Activated CD4-positive, alpha-beta T cell treated with anti-CD3 and anti-CD28 coated beads for 4 hours (primary cell): ENCODE measurements around the gene ITSN2.
"Not testable (repeated sequence)": the region's sequence is repeated elsewhere in the genome, so short reads cannot be mapped to it uniquely, and the experiment has no call there.

Experiments
- DNase-seq, 2 donors: peaks; one replicate each; pipeline ENCODE4 v3.0.0-alpha.2; 2020

ITSN2 gene

DNA sequence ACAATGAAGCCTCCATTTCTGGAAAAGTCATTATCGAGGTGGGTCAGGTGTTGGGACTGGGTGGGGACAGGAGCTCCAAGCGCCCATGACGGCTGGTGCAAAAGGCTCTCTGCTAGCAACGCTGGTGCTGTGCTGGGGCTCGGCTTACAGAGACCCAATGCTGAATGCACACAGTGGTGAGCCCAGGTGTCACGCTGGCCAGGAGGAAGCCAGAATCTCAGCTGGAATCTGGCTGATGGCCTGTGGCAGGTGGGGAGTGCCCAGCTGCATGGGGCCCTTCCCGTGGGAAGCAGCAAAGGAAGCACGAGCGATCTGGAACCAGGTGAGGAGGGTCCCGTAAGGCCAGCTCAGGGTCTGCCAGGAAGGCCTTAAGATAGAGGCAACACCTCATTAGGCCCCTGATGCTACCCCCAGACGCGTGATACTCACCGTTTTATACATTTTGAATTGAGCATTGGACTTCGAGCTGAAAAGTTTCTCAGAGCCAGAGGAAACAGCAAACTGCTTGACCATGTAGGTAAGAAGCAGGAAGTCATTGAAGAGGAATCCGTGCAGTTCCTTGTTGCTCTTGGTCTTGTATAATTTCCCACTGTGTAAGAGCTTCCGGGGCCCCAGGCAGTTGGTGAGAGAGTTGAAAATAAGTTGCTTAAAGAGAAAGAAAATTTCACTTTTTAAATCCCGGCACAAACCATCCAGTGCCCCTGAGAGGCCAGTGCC lies 150.8 kb downstream of the ITSN2 start:
- no peak for DNase-seq

GRCh38 chr2:24208490-24208889 lies 151.8 kb downstream of the ITSN2 start:
- no peak for DNase-seq

- DNase-seq = no peak
Observed at GRCh38 chr2:24207359-24207758, 153.0 kb downstream of the ITSN2 start.

DNA sequence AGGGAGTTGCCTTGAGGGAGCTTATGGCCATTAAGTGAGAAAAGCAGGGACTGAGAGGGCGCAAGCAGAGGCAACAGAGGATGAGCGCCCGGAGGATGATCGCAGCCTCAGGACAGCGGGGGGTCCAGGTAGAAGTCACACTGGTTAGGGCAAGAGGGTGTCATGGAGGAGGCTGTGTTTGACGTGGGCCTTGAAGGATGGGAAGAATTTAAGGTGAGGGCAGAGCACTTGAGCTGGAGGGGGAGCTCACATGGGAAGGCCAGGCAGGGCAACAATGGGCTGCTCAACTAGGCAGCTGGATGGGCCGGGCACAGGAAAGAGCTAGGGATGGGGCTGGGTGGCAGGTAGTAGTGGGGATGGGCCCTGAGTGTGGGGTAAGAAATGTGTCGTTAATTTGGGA lies 153.6 kb downstream of the ITSN2 start:
- DNase-seq = no peak

GRCh38 chr2:24206242-24206641 lies 154.1 kb downstream of the ITSN2 start:
- no peak for DNase-seq

DNA sequence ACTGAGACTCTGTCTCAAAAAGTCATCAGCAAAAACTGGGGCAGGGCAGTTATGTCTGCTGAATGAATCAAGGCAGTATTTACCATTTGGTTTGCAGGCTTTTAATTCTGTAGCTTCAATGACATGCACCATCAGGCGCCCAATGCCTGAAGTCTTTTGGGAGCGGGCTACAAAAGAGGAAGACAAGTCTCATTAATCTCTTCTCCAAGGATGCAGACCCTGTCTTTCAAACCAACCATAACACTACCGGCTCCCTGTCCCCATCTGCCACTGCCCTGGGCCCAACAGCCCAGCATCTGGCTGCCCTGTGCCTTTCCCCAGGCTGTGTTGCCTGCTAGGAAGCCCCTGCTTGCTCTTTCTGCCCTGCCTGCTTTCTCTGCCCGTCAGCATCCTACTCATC lies 155.2 kb downstream of the ITSN2 start:
- DNase-seq = no peak

- DNase-seq = no peak
Observed at GRCh38 chr2:24204505-24204904, 155.8 kb downstream of the ITSN2 start.

GRCh38 chr2:24203787-24204150 lies 156.6 kb downstream of the ITSN2 start:
- no peak for DNase-seq

DNA sequence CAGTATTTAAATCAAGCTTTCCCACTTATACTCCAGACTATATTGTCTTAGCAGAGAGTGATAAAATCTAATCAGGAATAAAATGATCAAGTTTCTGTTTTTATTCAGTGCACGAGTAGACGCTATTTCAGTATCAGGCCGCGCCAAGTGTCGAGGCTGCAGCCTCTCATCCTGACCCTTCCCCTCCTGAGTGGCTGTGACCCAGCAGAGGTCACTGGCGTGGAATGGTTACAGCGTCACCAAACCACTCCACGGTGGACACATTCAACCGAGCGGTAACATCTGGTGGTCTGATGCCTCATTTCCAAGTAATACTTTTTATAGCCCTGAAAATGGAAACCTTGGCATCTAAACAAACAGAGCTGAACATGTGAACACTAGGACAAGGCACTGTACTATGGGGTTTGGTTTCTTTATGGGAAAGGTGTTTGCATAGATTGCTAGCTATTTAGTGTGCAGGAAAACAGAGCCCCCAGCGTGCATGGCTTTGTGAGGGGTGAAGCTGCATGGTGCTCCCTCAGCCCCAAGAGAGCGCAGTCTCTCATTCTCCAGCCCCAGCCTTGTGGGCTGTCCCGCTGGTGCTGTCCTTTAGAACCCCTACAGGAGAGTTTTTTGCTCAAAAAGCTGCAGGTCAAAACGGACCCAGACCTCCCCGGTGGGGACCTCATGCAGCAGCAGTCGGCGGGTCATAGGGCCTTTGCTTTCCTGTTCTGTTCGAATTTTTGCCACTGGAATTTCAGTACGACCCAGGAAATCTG lies 157.1 kb downstream of the ITSN2 start:
- DNase-seq = no peak

DNA sequence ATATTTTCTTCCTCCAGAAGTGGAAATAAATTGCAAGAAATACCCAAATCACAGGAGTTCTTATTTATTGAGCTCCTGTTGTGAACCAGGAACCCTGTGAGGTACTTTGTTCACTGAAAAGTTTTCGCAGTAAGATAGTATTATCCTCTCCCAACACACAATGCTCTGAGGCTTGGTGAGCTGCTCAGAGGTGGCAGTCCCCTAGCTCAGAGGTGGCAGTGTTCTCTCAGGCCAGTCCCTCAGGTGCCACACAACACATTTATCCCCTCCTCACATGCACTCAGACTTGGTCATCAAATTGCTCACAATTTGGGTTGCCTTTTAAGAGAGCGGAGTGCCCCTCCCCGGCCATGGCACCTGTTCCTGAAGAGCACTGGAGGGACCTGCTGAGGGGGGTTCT lies 159.5 kb downstream of the ITSN2 start:
- DNase-seq = no peak

- no peak for DNase-seq
Observed at GRCh38 chr2:24199968-24200590, 160.3 kb downstream of the ITSN2 start.

DNA sequence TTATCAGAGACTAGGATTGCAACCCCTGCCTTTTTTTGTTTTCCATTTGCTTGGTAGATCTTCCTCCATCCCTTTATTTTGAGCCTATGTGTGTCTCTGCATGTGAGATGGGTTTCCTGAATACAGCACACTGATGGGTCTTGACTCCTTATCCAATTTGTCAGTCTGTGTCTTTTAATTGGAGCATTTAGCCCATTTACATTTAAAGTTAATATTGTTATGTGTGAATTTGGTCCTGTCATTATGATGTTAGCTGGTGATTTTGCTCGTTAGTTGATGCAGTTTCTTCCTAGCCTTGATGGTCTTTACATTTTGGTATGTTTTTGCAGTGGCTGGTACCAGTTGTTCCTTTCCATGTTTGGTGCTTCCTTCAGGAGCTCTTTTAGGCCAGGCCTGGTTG lies 163.1 kb downstream of the ITSN2 start:
- not testable (repeated sequence) for DNase-seq

- no peak for DNase-seq
Observed at GRCh38 chr2:24191848-24192247, 168.5 kb downstream of the ITSN2 start.

GRCh38 chr2:24191156-24191555 lies 169.2 kb downstream of the ITSN2 start:
- no peak for DNase-seq

DNA sequence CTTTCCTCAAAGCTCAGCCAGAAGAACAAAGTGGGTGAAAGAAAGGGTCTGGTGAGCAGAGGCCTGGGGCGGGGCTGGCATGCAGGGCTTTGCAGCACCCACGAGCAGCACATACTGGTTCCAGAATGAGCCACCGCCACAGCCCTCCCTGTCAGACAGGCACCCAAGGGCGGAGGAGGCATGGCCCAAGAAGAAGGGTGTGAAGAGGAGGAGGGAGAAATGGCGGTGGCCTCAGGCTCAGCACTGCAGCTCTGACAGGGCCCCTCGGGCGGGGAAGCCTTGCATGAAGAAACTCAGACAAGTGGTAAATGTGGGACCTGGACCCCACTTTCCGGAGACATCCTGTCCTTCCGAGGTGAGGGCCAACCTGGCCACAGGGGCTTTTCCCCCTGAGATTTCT lies 169.8 kb downstream of the ITSN2 start:
- DNase-seq = no peak

DNA sequence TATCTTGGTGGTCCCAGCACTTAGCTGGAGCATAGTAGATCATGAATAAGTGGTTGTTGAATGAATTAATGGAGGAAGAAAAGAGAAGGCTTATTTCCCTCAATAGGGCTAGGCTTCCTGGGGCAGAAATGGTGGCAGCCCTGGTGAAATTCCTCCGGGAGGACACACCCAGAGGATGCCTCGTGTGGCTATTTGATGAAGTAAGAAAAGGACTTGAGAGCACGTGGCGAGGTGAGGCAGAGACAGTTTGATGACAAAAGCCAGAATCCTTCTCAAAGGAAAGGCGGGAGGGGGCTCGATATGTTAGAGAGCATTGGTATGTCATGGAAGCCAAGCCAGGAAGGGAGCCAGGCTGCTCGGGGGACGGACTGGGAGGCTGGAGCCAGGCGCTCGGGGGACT lies 170.8 kb downstream of the ITSN2 start:
- no peak for DNase-seq

DNA sequence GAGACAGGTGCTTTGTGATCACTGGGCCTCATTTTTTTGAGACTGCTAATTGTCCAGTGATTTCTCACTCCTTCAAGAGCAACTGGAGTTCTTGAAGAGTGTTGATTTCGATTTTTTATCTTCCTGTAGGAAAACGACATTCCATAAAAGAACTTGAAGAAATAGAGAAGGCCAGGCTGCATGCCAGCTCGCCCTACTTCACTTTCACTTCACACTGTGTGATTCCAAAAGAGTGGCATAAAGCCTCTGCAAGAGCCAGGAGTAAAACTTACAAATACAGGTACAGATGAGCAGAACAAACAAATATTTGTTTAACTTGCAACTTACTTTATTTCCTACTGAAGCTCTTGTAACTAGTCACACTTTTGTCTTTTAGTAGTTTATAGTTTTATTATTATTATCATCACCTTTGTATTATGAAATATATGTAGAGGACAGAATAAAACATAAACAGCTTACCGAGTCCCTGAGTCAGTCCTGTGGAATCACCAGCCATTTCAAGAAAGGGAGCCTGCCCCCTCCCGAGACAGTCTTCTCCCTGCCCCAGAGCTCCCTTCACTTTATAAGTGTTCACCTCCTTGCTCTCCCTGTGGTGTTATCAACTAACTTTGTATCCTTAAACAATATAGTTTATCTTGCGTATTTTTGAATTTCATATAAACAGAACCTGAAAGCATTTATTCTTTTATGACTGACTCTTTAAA lies 176.8 kb downstream of the ITSN2 start:
- DNase-seq = no peak

DNA sequence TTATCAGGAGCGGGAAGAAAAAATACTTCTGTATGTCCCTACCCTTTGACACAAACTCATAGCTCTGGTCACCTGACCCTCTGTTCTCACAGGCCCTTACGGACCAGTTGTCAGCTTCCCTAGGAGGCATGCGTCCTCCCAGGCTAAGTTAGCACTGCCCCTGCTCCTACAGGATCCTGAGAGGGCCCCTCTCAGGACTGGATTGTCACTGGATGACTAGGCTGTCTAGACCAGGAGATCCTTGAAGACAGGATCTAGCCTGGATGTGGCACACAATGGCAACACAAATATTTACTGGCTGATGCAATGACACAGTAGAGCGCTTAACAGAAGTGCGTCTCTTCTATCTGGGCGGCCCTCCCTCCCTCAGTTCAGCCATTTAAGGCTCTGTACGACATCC lies 177.8 kb downstream of the ITSN2 start:
- DNase-seq = no peak

- DNase-seq = no peak
Observed at GRCh38 chr2:24181849-24182248, 178.5 kb downstream of the ITSN2 start.

DNA sequence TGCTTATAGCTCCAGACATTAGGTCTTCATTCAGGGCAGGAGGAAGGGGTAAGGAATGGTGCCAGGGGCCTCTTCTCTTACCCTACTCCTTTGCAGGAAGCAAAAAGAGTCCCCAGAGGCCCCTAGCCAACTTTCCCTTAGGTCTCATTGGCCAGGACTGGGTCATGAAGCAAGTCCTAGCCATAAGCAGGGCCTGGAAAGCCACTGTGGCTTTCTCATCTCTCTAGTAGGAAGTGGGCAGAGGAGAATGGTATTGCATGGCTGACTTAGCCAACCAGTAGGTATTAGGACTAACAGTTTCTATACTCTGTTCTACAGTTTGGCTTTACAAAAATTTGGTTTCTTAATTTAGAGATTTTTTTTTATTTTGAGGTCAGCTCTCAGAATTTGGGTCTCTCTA lies 180.7 kb downstream of the ITSN2 start:
- DNase-seq = no peak

- no peak for DNase-seq
Observed at GRCh38 chr2:24176326-24176725, 184.0 kb downstream of the ITSN2 start.

- DNase-seq = no peak
Observed at GRCh38 chr2:24175631-24176187, 184.6 kb downstream of the ITSN2 start.

GRCh38 chr2:24174851-24175277 lies 185.5 kb downstream of the ITSN2 start, which contains the start of gene FAM228A:
Gene FAM228A (plus strand): TSS chr2:24175053. CDS start chr2:24175481, 428 bp downstream.
- no peak for DNase-seq
